Measurements from ENCODE around the gene ABCC9. TPM values are rescaled to one million over a fixed set of nuclear protein-coding genes. Genes with fewer than 3 reads are reported as not detected.

Gene ABCC9
- total RNA-seq, 3 donors from 2014 or later (not counting 1 experiment from before 2014, with no cell fraction given): 0.02 to 0.05 TPM; not detected in 1

DNA sequence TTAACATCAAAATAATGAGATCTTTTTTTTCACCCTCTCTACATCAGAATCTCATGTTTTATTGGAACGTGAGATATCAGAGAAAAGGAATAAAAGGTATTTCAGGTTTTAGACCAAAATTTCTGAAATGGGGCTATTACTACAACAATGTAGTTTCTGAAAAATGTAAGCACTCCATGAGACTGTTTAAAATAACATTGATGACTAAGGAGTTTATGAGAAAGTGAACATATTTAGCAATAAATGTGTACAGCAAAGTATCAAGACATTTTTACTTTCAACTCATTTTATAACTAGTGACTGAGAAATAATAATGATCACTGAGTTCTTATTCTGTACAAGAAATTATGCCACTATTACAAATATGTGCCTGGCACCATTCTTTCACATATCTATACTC is 39.3 kb upstream of the ABCC9 start:
- TF ChIP-seq, protein P1, sequence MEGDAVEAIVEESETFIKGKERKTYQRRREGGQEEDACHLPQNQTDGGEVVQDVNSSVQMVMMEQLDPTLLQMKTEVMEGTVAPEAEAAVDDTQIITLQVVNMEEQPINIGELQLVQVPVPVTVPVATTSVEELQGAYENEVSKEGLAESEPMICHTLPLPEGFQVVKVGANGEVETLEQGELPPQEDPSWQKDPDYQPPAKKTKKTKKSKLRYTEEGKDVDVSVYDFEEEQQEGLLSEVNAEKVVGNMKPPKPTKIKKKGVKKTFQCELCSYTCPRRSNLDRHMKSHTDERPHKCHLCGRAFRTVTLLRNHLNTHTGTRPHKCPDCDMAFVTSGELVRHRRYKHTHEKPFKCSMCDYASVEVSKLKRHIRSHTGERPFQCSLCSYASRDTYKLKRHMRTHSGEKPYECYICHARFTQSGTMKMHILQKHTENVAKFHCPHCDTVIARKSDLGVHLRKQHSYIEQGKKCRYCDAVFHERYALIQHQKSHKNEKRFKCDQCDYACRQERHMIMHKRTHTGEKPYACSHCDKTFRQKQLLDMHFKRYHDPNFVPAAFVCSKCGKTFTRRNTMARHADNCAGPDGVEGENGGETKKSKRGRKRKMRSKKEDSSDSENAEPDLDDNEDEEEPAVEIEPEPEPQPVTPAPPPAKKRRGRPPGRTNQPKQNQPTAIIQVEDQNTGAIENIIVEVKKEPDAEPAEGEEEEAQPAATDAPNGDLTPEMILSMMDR (IDR thresholded peaks at IDR 0.05): no peak
- no peak for ATAC-seq
- Mint-ChIP-seq H3K36me3 (no peaks in the 10 kb centered on the region), H3K4me1 (no peaks in the 10 kb centered on the region), H3K27ac (no peak overlapping the region), H3K4me3 (no peak overlapping the region), H3K9me3 (peaks cover 2% of the 10 kb centered on the region in 2 donors), H3K27me3 (ENCODE audit: low read depth in 2 of 2) (peaks cover 0 to 8% of the 10 kb centered on the region in 2 donors)
- no peak for DNase-seq
- Histone ChIP-seq H3K9me3 (ENCODE audit: control insufficient read depth, insufficient read depth, low read length) (no peaks in the 10 kb centered on the region), H3K27me3 (ENCODE audit: control insufficient read depth, insufficient read depth, low read length) (peaks cover 2% of the 10 kb centered on the region), H3K4me1 (ENCODE audit: control insufficient read depth, insufficient read depth, low read length) (no peaks in the 10 kb centered on the region), H3K36me3 (ENCODE audit: control insufficient read depth, insufficient read depth, low read length) (no peaks in the 10 kb centered on the region), H3K4me3 (ENCODE audit: low read length) (no peak overlapping the region), H3K27ac (ENCODE audit: low read length) (no peak overlapping the region)
- no CpG with 5 or more reads among the region's 1 CpG for WGBS (ENCODE audit: insufficient coverage)
- intact Hi-C loops (cut with micrococcal nuclease): no loop called here

- peaks cover 5 to 6% of the 10 kb centered on the region in 2 donors for H3K9me3 Mint-ChIP-seq
- DNase-seq: no peak
- H3K4me1 Mint-ChIP-seq: no peaks in the 10 kb centered on the region
- H3K4me3 Mint-ChIP-seq: no peak overlapping the region
- peaks cover 2% of the 10 kb centered on the region for H3K27me3 ChIP-seq (ENCODE audit: control insufficient read depth, insufficient read depth, low read length)
- no peak overlapping the region for H3K27ac ChIP-seq (ENCODE audit: low read length)
- no peak overlapping the region for H3K4me3 ChIP-seq (ENCODE audit: low read length)
- no peaks in the 10 kb centered on the region for H3K4me1 ChIP-seq (ENCODE audit: control insufficient read depth, insufficient read depth, low read length)
- peaks cover 0 to 8% of the 10 kb centered on the region in 2 donors for H3K27me3 Mint-ChIP-seq (ENCODE audit: low read depth in 2 of 2)
- TF ChIP-seq, protein P1 (IDR thresholded peaks at IDR 0.05): no peak
- no peaks in the 10 kb centered on the region for H3K36me3 Mint-ChIP-seq
- H3K27ac Mint-ChIP-seq: no peak overlapping the region
- no peaks in the 10 kb centered on the region for H3K9me3 ChIP-seq (ENCODE audit: control insufficient read depth, insufficient read depth, low read length)
- no peak for ATAC-seq
- no peaks in the 10 kb centered on the region for H3K36me3 ChIP-seq (ENCODE audit: control insufficient read depth, insufficient read depth, low read length)
- intact Hi-C loops (cut with micrococcal nuclease): no loop called here
- whole genome bisulfite sequencing (ENCODE audit: insufficient coverage): no CpG with 5 or more reads among the region's 1 CpG
Observed at GRCh38 chr12:21975293-21975692, 34.1 kb upstream of the ABCC9 start.

DNA sequence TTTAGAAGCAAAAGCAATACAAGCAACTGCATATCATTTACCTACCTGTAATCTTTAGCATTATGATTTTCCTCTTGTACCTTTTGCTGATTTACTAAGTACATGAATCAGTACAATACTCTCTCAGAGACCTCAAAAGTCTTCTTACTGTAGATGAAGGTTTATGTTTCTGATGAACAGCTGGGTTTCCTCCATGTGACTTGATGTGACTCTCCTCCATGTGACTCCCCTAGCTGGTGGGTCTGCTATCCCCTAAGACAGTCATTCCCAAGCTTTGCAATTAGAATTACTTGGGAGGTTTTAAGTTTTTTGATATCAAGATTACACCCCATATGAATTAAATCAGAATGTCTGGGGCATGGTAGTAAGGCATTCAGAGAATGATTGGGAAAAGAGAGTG is 32.0 kb upstream of the ABCC9 start:
- H3K36me3 Mint-ChIP-seq: no peaks in the 10 kb centered on the region
- no peaks in the 10 kb centered on the region for H3K4me1 ChIP-seq (ENCODE audit: control insufficient read depth, insufficient read depth, low read length)
- no peak for DNase-seq
- H3K4me3 ChIP-seq (ENCODE audit: low read length): no peak overlapping the region
- TF ChIP-seq, protein P1 (IDR thresholded peaks at IDR 0.05): no peak
- no peak overlapping the region for H3K4me3 Mint-ChIP-seq
- no peaks in the 10 kb centered on the region for H3K27me3 ChIP-seq (ENCODE audit: control insufficient read depth, insufficient read depth, low read length)
- intact Hi-C loops (cut with micrococcal nuclease): no loop called here
- H3K27ac Mint-ChIP-seq: no peak overlapping the region
- no peaks in the 10 kb centered on the region for H3K27me3 Mint-ChIP-seq (ENCODE audit: low read depth in 2 of 2)
- H3K4me1 Mint-ChIP-seq: no peaks in the 10 kb centered on the region
- no peak for ATAC-seq
- H3K27ac ChIP-seq (ENCODE audit: low read length): no peak overlapping the region
- H3K9me3 ChIP-seq (ENCODE audit: control insufficient read depth, insufficient read depth, low read length): no peaks in the 10 kb centered on the region
- H3K9me3 Mint-ChIP-seq: peaks cover 3 to 6% of the 10 kb centered on the region in 2 donors
- no peaks in the 10 kb centered on the region for H3K36me3 ChIP-seq (ENCODE audit: control insufficient read depth, insufficient read depth, low read length)

GRCh38 chr12:21972055-21972454 is 30.8 kb upstream of the ABCC9 start:
- TF ChIP-seq, protein P1 (IDR thresholded peaks at IDR 0.05): no peak
- Histone ChIP-seq H3K36me3 (ENCODE audit: control insufficient read depth, insufficient read depth, low read length) (no peaks in the 10 kb centered on the region), H3K9me3 (ENCODE audit: control insufficient read depth, insufficient read depth, low read length) (no peaks in the 10 kb centered on the region), H3K27me3 (ENCODE audit: control insufficient read depth, insufficient read depth, low read length) (no peaks in the 10 kb centered on the region), H3K4me3 (ENCODE audit: low read length) (no peak overlapping the region), H3K27ac (ENCODE audit: low read length) (no peak overlapping the region), H3K4me1 (ENCODE audit: control insufficient read depth, insufficient read depth, low read length) (no peaks in the 10 kb centered on the region)
- ATAC-seq (no peak), DNase-seq (no peak)
- H3K4me3 Mint-ChIP-seq: no peak overlapping the region
- WGBS (ENCODE audit: insufficient coverage): 92% methylated on average over 3 of the region's 4 CpGs
- intact Hi-C loops (cut with micrococcal nuclease): no loop called here
- H3K36me3 Mint-ChIP-seq: no peaks in the 10 kb centered on the region
- no peaks in the 10 kb centered on the region for H3K27me3 Mint-ChIP-seq (ENCODE audit: low read depth in 2 of 2)
- H3K27ac Mint-ChIP-seq: no peak overlapping the region
- no peaks in the 10 kb centered on the region for H3K4me1 Mint-ChIP-seq
- H3K9me3 Mint-ChIP-seq: peaks cover 3 to 6% of the 10 kb centered on the region in 2 donors

All from natural killer cell (primary cell).